B cell (primary cell): ENCODE measurements around the gene PTPRM. TPM values are rescaled to one million over a fixed set of nuclear protein-coding genes. Genes with fewer than 3 reads are reported as not detected.

Experiments
- ATAC-seq: fragments of 200-7000 bp; cut with Tn5 transposase; one replicate; pipeline ENCODE4 v1.10.0; 2021; ENCODE audit warnings: low read depth, mild to moderate bottlenecking, moderate number of reproducible peaks, moderate library complexity
- CTCF ChIA-PET: fragments of 350-600 bp; sonication (Branson Sonifier 250); formaldehyde crosslinking; loops from one replicate; lab custom pipeline; 2021; ENCODE audit warnings: antibody characterized with exemption, inconsistent platforms; lab: Charles Lee
- POLR2A ChIA-PET: fragments of 350-600 bp; sonication (Branson Sonifier 250); formaldehyde crosslinking; loops from one replicate; lab custom pipeline; 2021; ENCODE audit warnings: antibody characterized with exemption; lab: Charles Lee
- DNase-seq: peaks from one replicate; pipeline ENCODE4 v3.0.0; 2013
- H2AFZ ChIP-seq: 2 replicates; pipeline ENCODE4 v1.6.1; 2012; ENCODE audit warnings: mild to moderate bottlenecking, low read depth, low read length; ENCODE audit not compliant: insufficient read depth, poor library complexity, severe bottlenecking
- H3K27ac ChIP-seq, 2 donors: 1 replicate in 1 of 2; 2 replicates in 1 of 2; pipeline ENCODE4 v1.5.1; 2012 to 2013; ENCODE audit warnings: low read length in 2 of 2, mild to moderate bottlenecking in 2 of 2, moderate library complexity in 1 of 2
- H3K27me3 ChIP-seq, 4 experiments: fragments of 200-600 bp in 1 of 4; sonication (generic) in 1 of 4; replicated peaks in 1 of 4; 1 replicate in 2 of 4; 2 replicates in 2 of 4; pipeline versions ENCODE4 v1.6.1 to v1.7.0; 2013 to 2016; ENCODE audit warnings: low read length in 3 of 4, mild to moderate bottlenecking in 2 of 4, mixed read lengths in 1 of 4, moderate library complexity in 1 of 4; ENCODE audit not compliant: insufficient read depth in 4 of 4, control insufficient read depth in 3 of 4; ENCODE audit errors: control extremely low read depth in 1 of 4
- H3K36me3 ChIP-seq, 2 experiments: replicated peaks in 1 of 2; 1 replicate in 1 of 2; 2 replicates in 1 of 2; pipeline versions ENCODE4 v1.6.1 to v1.7.1; 2013; ENCODE audit warnings: low read length in 1 of 2; ENCODE audit not compliant: insufficient read depth in 2 of 2, control insufficient read depth in 1 of 2; ENCODE audit errors: control extremely low read depth in 1 of 2, extremely low read depth in 1 of 2
- H3K4me1 ChIP-seq, 2 donors: fragments of 200-600 bp in 1 of 2; sonication (generic) in 1 of 2; 1 replicate in 1 of 2; 2 replicates in 1 of 2; pipeline versions ENCODE4 v1.5.1 to v1.6.1; 2013 to 2017; ENCODE audit warnings: low read length in 2 of 2; ENCODE audit not compliant: control insufficient read depth in 2 of 2, insufficient read depth in 2 of 2
- H3K4me2 ChIP-seq: replicated peaks from 2 replicates; pipeline ENCODE3; 2012; ENCODE audit warnings: mild to moderate bottlenecking, low read depth, low read length; ENCODE audit not compliant: poor library complexity, severe bottlenecking
- H3K4me3 ChIP-seq, 5 experiments: fragments of 200-600 bp in 1 of 5; sonication (generic) in 1 of 5; 1 replicate in 3 of 5; 2 replicates in 2 of 5; pipeline versions ENCODE4 v1.5.1 to v1.7.0; 2011 to 2016; ENCODE audit warnings: low read length in 4 of 5, mild to moderate bottlenecking in 4 of 5, low read depth in 2 of 5, control low read depth in 1 of 5, moderate library complexity in 1 of 5; ENCODE audit not compliant: insufficient read depth in 1 of 5; ENCODE audit errors: control extremely low read depth in 1 of 5, extremely low read depth in 1 of 5
- H3K79me2 ChIP-seq: fragments of 200-600 bp; sonication (generic); one replicate; pipeline ENCODE4 v1.6.0; 2016; ENCODE audit warnings: low read length; ENCODE audit not compliant: control insufficient read depth, insufficient read depth
- H3K9ac ChIP-seq: fragments of 200-600 bp; sonication (generic); 2 replicates; pipeline ENCODE4 v1.6.1; 2017; ENCODE audit warnings: mild to moderate bottlenecking, low read length, moderate library complexity
- H3K9me3 ChIP-seq, 3 donors: one replicate each; pipeline versions ENCODE4 v1.6.1 to v1.7.1; 2013; ENCODE audit warnings: low read length in 2 of 3; ENCODE audit not compliant: control insufficient read depth in 2 of 3, insufficient read depth in 1 of 3; ENCODE audit errors: control extremely low read depth in 1 of 3
- H4K20me1 ChIP-seq: 2 replicates; pipeline ENCODE4 v1.6.0; 2012; ENCODE audit warnings: mild to moderate bottlenecking, low read length; ENCODE audit not compliant: insufficient read depth, control insufficient read depth, poor library complexity, severe bottlenecking
- H3K27ac Mint-ChIP-seq: one replicate; pipeline ENCODE4 v1.8.0; 2021; ENCODE audit warnings: mixed read lengths
- H3K27me3 Mint-ChIP-seq: one replicate; pipeline ENCODE4 v1.8.0; 2021; ENCODE audit warnings: mixed read lengths
- H3K4me1 Mint-ChIP-seq: one replicate; pipeline ENCODE4 v1.8.0; 2021; ENCODE audit warnings: mixed read lengths
- H3K4me3 Mint-ChIP-seq: one replicate; pipeline ENCODE4 v1.8.0; 2021; ENCODE audit warnings: mixed read lengths
- H3K9me3 Mint-ChIP-seq: one replicate; pipeline ENCODE4 v1.8.0; 2022; ENCODE audit warnings: mixed read lengths; ENCODE audit not compliant: insufficient read depth
- CTCF ChIP-seq: fragments of 200-600 bp; IDR thresholded peaks from one replicate; pipeline ENCODE4 v1.8.0; 2022; ENCODE audit warnings: antibody characterized with exemption, mild to moderate bottlenecking
- EZH2 ChIP-seq: IDR thresholded peaks from 2 replicates; pipeline ENCODE4 v1.6.1; 2012; ENCODE audit warnings: borderline replicate concordance, low read depth, mild to moderate bottlenecking, moderate library complexity, low read length; ENCODE audit not compliant: insufficient read depth, poor library complexity, severe bottlenecking
- WGBS: methylation state at CpG from one replicate; pipeline ENCODE4 v1.1.5; 2013; ENCODE audit warnings: missing lambda C conversion rate; ENCODE audit not compliant: insufficient coverage; 5-methylcytosine and 5-hydroxymethylcytosine counted together
- intact Hi-C: fragments of 100-400 bp; cut with micrococcal nuclease; formaldehyde crosslinking; loops from one replicate; pipeline ENCODE4 v1.10.0; 2022
- polyA plus RNA-seq: library from polyadenylated mRNA; depleted of rRNA; stranded (reverse); fragments of >200 nt; gene quantifications from 2 replicates; pipeline ENCODE4 v1.2.3, GENCODE V29; 2012
- total RNA-seq, 2 donors: library from RNA; stranded (reverse); fragments of 120-200 nt in 1 of 2; gene quantifications; 1 replicate in 1 of 2; 2 replicates in 1 of 2; pipeline versions ENCODE4 v1.2.3 to v1.2.4, GENCODE V29; 2013 to 2022

The PTPRM gene
- total and polyA plus RNA-seq, 2 donors (not counting 1 experiment from before 2014, with no cell fraction given) = 0.20 to 0.89 TPM

DNA sequence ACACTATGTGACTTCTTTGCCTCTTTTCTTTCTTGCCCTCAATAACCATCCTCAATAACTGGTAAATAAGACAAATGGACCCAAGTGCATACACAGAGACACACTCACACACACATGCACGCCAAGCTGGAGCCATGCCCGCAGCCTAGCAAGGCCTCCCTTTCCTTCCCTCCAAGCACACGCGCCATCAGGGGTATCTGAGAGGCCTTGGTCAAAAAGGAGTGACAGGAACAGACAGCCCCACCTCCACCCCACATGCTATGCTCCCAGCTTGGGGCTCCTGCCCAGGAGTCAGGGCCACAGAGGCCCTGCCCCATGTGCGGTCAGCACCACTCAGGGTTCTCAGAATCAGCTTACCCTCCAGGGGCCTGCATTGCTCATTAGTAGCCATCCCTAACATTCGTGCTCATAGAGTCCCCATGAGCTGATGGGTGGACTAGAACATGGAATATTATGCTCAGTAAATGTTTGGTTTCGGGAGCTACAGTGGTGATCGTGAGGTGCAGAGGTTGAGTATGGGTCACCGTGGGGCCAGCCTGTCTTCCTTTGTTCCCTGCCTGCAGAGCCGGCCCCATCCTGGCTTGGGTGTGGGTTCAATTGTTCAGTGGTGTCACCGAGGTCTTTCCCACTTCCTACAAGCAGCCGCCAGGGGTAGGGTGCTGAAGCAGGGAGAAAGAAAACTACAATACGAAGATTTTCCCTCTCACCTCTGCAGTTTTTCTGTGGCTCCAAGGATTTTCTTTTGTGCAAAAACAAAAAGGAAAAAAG lies 884.0 kb downstream of the PTPRM start:
- Mint-ChIP-seq H3K9me3 (no peaks in the 10 kb centered on the region), H3K4me1 (no peaks in the 10 kb centered on the region), H3K27me3 (peaks cover 11% of the 10 kb centered on the region), H3K27ac (no peak overlapping the region), H3K4me3 (no peak overlapping the region)
- H2AFZ ChIP-seq = no peak overlapping the region
- H3K4me3 ChIP-seq = no peak overlapping the region
- no peaks in the 10 kb centered on the region for H3K36me3 ChIP-seq
- POLR2A ChIA-PET = no interaction called here
- H4K20me1 ChIP-seq = no peaks in the 10 kb centered on the region
- CTCF ChIA-PET = interaction anchor here (1.1 kb wide), 1 partner anchor 245 kb away, joined by 3 read pairs; no protein-coding TSS in a partner anchor
- peaks cover 0 to 8% (median 0%) of the 10 kb centered on the region in 4 experiments for H3K27me3 ChIP-seq
- no peak overlapping the region for H3K9ac ChIP-seq
- H3K4me1 ChIP-seq = no peaks in the 10 kb centered on the region
- ATAC-seq = no peak
- no peak for TF ChIP-seq EZH2
- no peak for TF ChIP-seq CTCF
- no peak for DNase-seq
- no peak overlapping the region for H3K27ac ChIP-seq
- no peaks in the 10 kb centered on the region for H3K79me2 ChIP-seq
- WGBS = 94% methylated on average over 8 of the region's 13 CpGs
- intact Hi-C loops = no loop called here
- H3K9me3 ChIP-seq = no peaks in the 10 kb centered on the region
- no peak overlapping the region for H3K4me2 ChIP-seq

DNA sequence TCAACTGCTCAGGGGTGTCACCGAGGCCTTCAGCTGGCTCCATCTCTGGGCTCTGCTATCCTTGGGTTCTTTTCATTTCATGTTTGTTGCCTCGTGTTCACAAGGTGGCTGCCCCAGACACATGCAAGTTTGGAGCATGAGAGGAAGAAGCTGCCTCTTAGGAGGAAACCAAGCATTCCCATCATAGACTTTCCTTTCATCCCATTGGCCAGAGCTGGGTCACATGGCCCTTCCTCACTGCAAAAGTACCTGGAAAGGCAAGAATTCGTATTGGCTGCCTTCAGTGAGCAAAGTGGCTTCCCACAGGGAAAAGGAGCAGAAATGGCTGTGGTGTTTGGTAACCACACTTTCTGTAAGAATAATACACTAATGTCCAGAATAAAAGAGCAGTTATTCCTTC lies 886.4 kb downstream of the PTPRM start:
- no peaks in the 10 kb centered on the region for H3K36me3 ChIP-seq
- no peak overlapping the region for H3K27ac ChIP-seq
- H2AFZ ChIP-seq = no peak overlapping the region
- ChIA-PET CTCF (no interaction called here), POLR2A (no interaction called here)
- H3K4me3 ChIP-seq = no peak overlapping the region
- no peak for TF ChIP-seq CTCF
- no peak for TF ChIP-seq EZH2
- no peaks in the 10 kb centered on the region for H3K4me1 ChIP-seq
- H3K4me1 Mint-ChIP-seq = no peaks in the 10 kb centered on the region
- no peak overlapping the region for H3K4me2 ChIP-seq
- 25% methylated on average over 1 of the region's 3 CpGs for WGBS
- ATAC-seq (no peak), DNase-seq (no peak)
- H3K27me3 ChIP-seq = peaks cover 0 to 2% (median 0%) of the 10 kb centered on the region in 4 experiments
- no peak overlapping the region for H3K4me3 Mint-ChIP-seq
- no peak overlapping the region for H3K27ac Mint-ChIP-seq
- intact Hi-C loops = no loop called here
- H4K20me1 ChIP-seq = no peaks in the 10 kb centered on the region
- H3K9me3 Mint-ChIP-seq = no peaks in the 10 kb centered on the region
- H3K27me3 Mint-ChIP-seq = peaks cover 8% of the 10 kb centered on the region
- no peak overlapping the region for H3K9ac ChIP-seq
- no peaks in the 10 kb centered on the region for H3K9me3 ChIP-seq
- H3K79me2 ChIP-seq = no peaks in the 10 kb centered on the region
